H1 (cell line): ENCODE results near the gene PLA2G2E. TPM values are rescaled to one million over a fixed set of nuclear protein-coding genes. Genes with fewer than 3 reads are reported as not detected.

Source experiments
- CHD7 ChIP-seq: fragments of 300-600 bp; sonication (generic); IDR thresholded peaks from 2 replicates; pipeline ENCODE4 v1.7.1; 2012; ENCODE audit warnings: low read length, moderate library complexity, mild to moderate bottlenecking, inconsistent platforms; ENCODE audit not compliant: insufficient replicate concordance
- KDM5A ChIP-seq: fragments of 200-600 bp; IDR thresholded peaks from 2 replicates; pipeline ENCODE4 v1.7.1; 2012; ENCODE audit warnings: mild to moderate bottlenecking, low read length, inconsistent platforms, mixed read lengths
- RNF2 ChIP-seq: fragments of 200-900, 300-1000 bp; sonication (generic); IDR thresholded peaks from 2 replicates; pipeline ENCODE4 v1.7.1; 2016; ENCODE audit warnings: borderline replicate concordance, low read depth, mild to moderate bottlenecking, antibody characterized with exemption, low read length; ENCODE audit not compliant: poor library complexity, severe bottlenecking; ENCODE audit errors: missing control alignments
- TAF1 ChIP-seq: IDR thresholded peaks from 2 replicates; pipeline ENCODE4 v1.6.1; 2011; ENCODE audit warnings: mild to moderate bottlenecking, low read depth, low read length
- polyA plus RNA-seq, 7 experiments: library from polyadenylated mRNA; depleted of rRNA in 3 of 7; stranded (reverse) in 5 of 7; unstranded in 2 of 7; fragments of >200 nt in 5 of 7; fragments of 200-250 nt in 2 of 7; gene quantifications; 1 replicate in 5 of 7; 2 replicates in 1 of 7; 4 replicates in 1 of 7; pipeline versions ENCODE4 v1.2.1 to v1.2.3, GENCODE V29; 2011 to 2013; ENCODE audit warnings: missing spikeins in 2 of 7, mixed read lengths in 2 of 7
- total RNA-seq: library from RNA; stranded (reverse); fragmentation: NEBNext Ultra II Directional; extraction: Animal tissue kit (Norgen Biotek cat#: 25700); gene quantifications from 2 replicates; pipeline ENCODE4 v1.2.1, GENCODE V29; 2021

The PLA2G2E gene
- total and polyA plus RNA-seq, 2 of the 8 experiments (the other 6 are each of a cell fraction or from before 2014, with no cell fraction given): not detected

- TF ChIP-seq CHD7 (no peak), TAF1 (no peak), KDM5A (no peak), RNF2 (no peak)
- TF ChIP-seq, all 59 proteins: peak for 0
These were observed 48.2 kb upstream of the PLA2G2E start (continued) for GRCh38 chr1:19971664-19972063.
